Bronchial epithelial cell (primary cell): ENCODE data around the gene SEMA7A. TPM values are rescaled to one million over a fixed set of nuclear protein-coding genes. Genes with fewer than 3 reads are reported as not detected.

ENCODE experiments used
- DNase-seq: peaks from one replicate; pipeline ENCODE4 v3.0.0-alpha.2; 2010; ENCODE audit warnings: low read depth
- FAIRE-seq: peaks from 2 replicates; lab custom pipeline; 2011; peaks lifted over from hg19 to GRCh38; lab: Jason Lieb, UNC
- H3K27me3 ChIP-seq: 2 replicates; pipeline ENCODE4 v1.5.1; 2011; ENCODE audit warnings: low read length; ENCODE audit not compliant: control insufficient read depth, insufficient read depth
- H3K36me3 ChIP-seq: 2 replicates; pipeline ENCODE4 v1.5.1; 2011; ENCODE audit warnings: low read length; ENCODE audit not compliant: control insufficient read depth, insufficient read depth
- H3K4me3 ChIP-seq: 2 replicates; pipeline ENCODE4 v1.5.1; 2011; ENCODE audit warnings: mild to moderate bottlenecking, low read depth, low read length, control low read depth
- total RNA-seq: library from RNA; depleted of rRNA; stranded (reverse); fragments of >200 nt; gene quantifications from 2 replicates; pipeline ENCODE4 v1.2.1, GENCODE V29; 2014
- TF ChIP-seq, protein P1 (sequence below): IDR thresholded peaks from 2 replicates; pipeline ENCODE4 v1.5.1; 2011; ENCODE audit warnings: mild to moderate bottlenecking, moderate library complexity, low read length, control low read depth, inconsistent platforms; ENCODE audit not compliant: insufficient read depth, severe bottlenecking

Gene SEMA7A
- total RNA-seq, 1 donor from 2014 or later = 5.3 TPM

- no peak overlapping the region for H3K4me3 ChIP-seq
- DNase-seq = no peak
- no peak for FAIRE-seq
- TF ChIP-seq, protein P1, sequence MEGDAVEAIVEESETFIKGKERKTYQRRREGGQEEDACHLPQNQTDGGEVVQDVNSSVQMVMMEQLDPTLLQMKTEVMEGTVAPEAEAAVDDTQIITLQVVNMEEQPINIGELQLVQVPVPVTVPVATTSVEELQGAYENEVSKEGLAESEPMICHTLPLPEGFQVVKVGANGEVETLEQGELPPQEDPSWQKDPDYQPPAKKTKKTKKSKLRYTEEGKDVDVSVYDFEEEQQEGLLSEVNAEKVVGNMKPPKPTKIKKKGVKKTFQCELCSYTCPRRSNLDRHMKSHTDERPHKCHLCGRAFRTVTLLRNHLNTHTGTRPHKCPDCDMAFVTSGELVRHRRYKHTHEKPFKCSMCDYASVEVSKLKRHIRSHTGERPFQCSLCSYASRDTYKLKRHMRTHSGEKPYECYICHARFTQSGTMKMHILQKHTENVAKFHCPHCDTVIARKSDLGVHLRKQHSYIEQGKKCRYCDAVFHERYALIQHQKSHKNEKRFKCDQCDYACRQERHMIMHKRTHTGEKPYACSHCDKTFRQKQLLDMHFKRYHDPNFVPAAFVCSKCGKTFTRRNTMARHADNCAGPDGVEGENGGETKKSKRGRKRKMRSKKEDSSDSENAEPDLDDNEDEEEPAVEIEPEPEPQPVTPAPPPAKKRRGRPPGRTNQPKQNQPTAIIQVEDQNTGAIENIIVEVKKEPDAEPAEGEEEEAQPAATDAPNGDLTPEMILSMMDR = no peak
- H3K27me3 ChIP-seq = no peaks in the 10 kb centered on the region
- no peaks in the 10 kb centered on the region for H3K36me3 ChIP-seq
Observed at GRCh38 chr15:74466570-74466969, 32.8 kb upstream of the SEMA7A start.

- H3K27me3 ChIP-seq = no peaks in the 10 kb centered on the region
- TF ChIP-seq, protein P1 = no peak
- FAIRE-seq (no peak), DNase-seq (no peak)
- H3K4me3 ChIP-seq = no peak overlapping the region
- H3K36me3 ChIP-seq = no peaks in the 10 kb centered on the region
Observed at GRCh38 chr15:74464897-74465296, 31.1 kb upstream of the SEMA7A start.

- TF ChIP-seq, protein P1 = no peak
- H3K36me3 ChIP-seq = no peaks in the 10 kb centered on the region
- H3K27me3 ChIP-seq = no peaks in the 10 kb centered on the region
- FAIRE-seq (no peak), DNase-seq (no peak)
- H3K4me3 ChIP-seq = no peak overlapping the region
Observed at GRCh38 chr15:74464216-74464615, 30.5 kb upstream of the SEMA7A start.

DNA sequence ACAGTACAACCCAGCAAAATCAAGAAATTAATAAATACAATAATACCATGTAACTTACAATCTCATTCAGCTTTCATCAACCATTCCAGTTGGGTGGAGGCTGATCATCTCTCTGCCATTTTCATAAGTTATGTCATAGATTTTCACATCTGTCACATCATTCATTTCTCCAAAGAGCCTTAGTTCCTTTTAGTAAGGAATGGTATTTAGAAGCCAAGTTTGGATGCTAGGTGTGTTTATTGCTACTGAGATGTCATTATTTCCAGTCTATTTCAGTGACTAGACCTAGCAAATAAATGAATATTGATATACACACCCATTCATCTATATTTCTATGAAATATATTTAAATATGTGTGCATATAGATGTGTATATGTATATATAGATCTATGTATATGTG is 29.9 kb upstream of the SEMA7A start:
- no peak overlapping the region for H3K4me3 ChIP-seq
- no peaks in the 10 kb centered on the region for H3K27me3 ChIP-seq
- FAIRE-seq (no peak), DNase-seq (no peak)
- TF ChIP-seq, protein P1 = no peak
- no peaks in the 10 kb centered on the region for H3K36me3 ChIP-seq

DNA sequence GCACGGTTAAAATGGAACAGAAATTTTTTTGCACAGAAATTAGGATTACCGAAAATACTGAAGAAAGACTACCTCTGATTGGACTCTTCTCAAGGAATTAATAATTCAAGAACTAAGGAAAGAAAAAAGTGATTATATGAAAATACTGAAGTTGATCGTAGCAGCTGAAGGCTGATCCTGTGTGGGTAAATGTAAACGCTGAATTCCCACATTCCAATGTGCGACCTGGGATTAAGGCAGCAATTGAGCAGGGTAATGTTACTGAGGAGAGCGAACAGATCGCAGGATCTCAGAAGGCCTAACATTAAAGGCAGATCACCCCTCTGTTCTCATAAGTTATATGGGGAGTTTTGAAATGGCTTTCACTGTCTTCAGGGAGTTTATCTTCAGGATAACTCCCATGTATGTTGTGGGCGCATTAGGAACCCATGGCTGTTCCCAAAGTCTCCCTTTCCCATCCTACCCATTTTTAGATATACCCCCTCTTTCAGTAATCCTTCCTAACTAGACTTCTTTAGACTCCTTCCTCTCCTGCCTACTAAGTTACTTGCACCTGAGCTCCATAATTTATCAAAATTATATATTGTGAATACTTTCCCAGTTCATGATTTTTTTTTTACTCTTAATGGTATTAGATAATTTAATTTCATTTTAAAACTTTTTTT is 28.2 kb upstream of the SEMA7A start:
- Histone ChIP-seq H3K27me3 (no peaks in the 10 kb centered on the region), H3K36me3 (no peaks in the 10 kb centered on the region), H3K4me3 (peak overlapping the region; percentile 86)
- TF ChIP-seq, protein P1 = no peak
- FAIRE-seq (no peak), DNase-seq (peak; percentile 7)
